ENCODE measurements around the gene MITF. TPM values are rescaled to one million over a fixed set of nuclear protein-coding genes. Genes with fewer than 3 reads are reported as not detected.

MITF gene
- total RNA-seq, 2 donors from 2014 or later, result 9.3 to 12.2 TPM

- Histone ChIP-seq H3K27me3 (no peaks in the 10 kb centered on the region), H3K9me3 (no peaks in the 10 kb centered on the region), H3K4me1 (no peaks in the 10 kb centered on the region), H3K36me3 (replicated peaks in 1 of 2; ENCODE audit: insufficient read depth in 1 of 2, low read depth in 2 of 2) (no peaks in the 10 kb centered on the region), H3K27ac (no peak overlapping the region), H3K4me3 (no peak overlapping the region)
- 93 to 99% methylated on average over 3 of the region's 3 CpGs for WGBS, 2 donors
- TF ChIP-seq POLR2A (IDR thresholded peaks at IDR 0.05), result no peak
- TF ChIP-seq CTCF (IDR thresholded peaks at IDR 0.05), result no peak
- ATAC-seq, result no peak
- DNase-seq, result no peak
- intact Hi-C loops (cut with DNase I), result no loop called here
Measured at GRCh38 chr3:69938931-69939330, 199.7 kb downstream of the MITF start.

- no peak for TF ChIP-seq POLR2A (IDR thresholded peaks at IDR 0.05)
- no peak for TF ChIP-seq CTCF (IDR thresholded peaks at IDR 0.05)
- ATAC-seq (no peak), DNase-seq (no peak)
- no peaks in the 10 kb centered on the region for H3K27me3 ChIP-seq
- no peaks in the 10 kb centered on the region for H3K36me3 ChIP-seq (replicated peaks in 1 of 2; ENCODE audit: insufficient read depth in 1 of 2, low read depth in 2 of 2)
- 85 to 89% methylated on average over 3 of the region's 3 CpGs for WGBS, 2 donors
- no peak overlapping the region for H3K4me3 ChIP-seq
- no peaks in the 10 kb centered on the region for H3K9me3 ChIP-seq
- H3K4me1 ChIP-seq, result no peaks in the 10 kb centered on the region
- intact Hi-C loops (cut with DNase I), result loop anchor here (5.0 kb wide), 1 partner anchor 244 kb away; no protein-coding TSS in a partner anchor
- no peak overlapping the region for H3K27ac ChIP-seq
Measured at GRCh38 chr3:69941037-69941436, 201.8 kb downstream of the MITF start.

GRCh38 chr3:69941439-69942176, 202.3 kb downstream of the MITF start:
- DNase-seq (no peak), ATAC-seq (no peak)
- intact Hi-C loops (cut with DNase I), result loop anchor here (5.0 kb wide), 1 partner anchor 244 kb away; no protein-coding TSS in a partner anchor
- no peaks in the 10 kb centered on the region for H3K27me3 ChIP-seq
- TF ChIP-seq POLR2A (IDR thresholded peaks at IDR 0.05), result no peak
- no peak for TF ChIP-seq CTCF (IDR thresholded peaks at IDR 0.05)
- H3K36me3 ChIP-seq (replicated peaks in 1 of 2; ENCODE audit: insufficient read depth in 1 of 2, low read depth in 2 of 2), result no peaks in the 10 kb centered on the region
- no peaks in the 10 kb centered on the region for H3K9me3 ChIP-seq
- WGBS, 2 donors, result 80 to 85% methylated on average over 3 of the region's 3 CpGs
- H3K27ac ChIP-seq, result no peak overlapping the region
- H3K4me3 ChIP-seq, result no peak overlapping the region
- H3K4me1 ChIP-seq, result no peaks in the 10 kb centered on the region

- Histone ChIP-seq H3K4me3 (no peak overlapping the region), H3K4me1 (no peaks in the 10 kb centered on the region), H3K36me3 (replicated peaks in 1 of 2; ENCODE audit: insufficient read depth in 1 of 2, low read depth in 2 of 2) (no peaks in the 10 kb centered on the region), H3K27ac (no peak overlapping the region), H3K9me3 (no peaks in the 10 kb centered on the region), H3K27me3 (no peaks in the 10 kb centered on the region)
- no peak for TF ChIP-seq POLR2A (IDR thresholded peaks at IDR 0.05)
- no peak for TF ChIP-seq CTCF (IDR thresholded peaks at IDR 0.05)
- ATAC-seq (no peak), DNase-seq (no peak)
- intact Hi-C loops (cut with DNase I), result loop anchor here (5.0 kb wide), 2 partner anchors 248 to 258 kb away; no protein-coding TSS in a partner anchor
- WGBS, 2 donors, result 66 to 67% methylated on average over 3 of the region's 3 CpGs
Measured at GRCh38 chr3:69944931-69945493, 205.7 kb downstream of the MITF start.
